OCI-LY7 (cell line): ENCODE data around the gene POU4F3. TPM values are rescaled to one million over a fixed set of nuclear protein-coding genes. Genes with fewer than 3 reads are reported as not detected.

Experiments
- BruUV-seq: library from RNA; stranded (reverse); fragments of 400-500 nt; replicated peaks from 2 replicates; lab custom pipeline; 2021; lab: Mats Ljungman, UMichigan
- CTCF ChIA-PET: fragments of 300-600 bp; sonication (Branson Sonifier 250); formaldehyde crosslinking; loops from one replicate; lab custom pipeline; 2022; ENCODE audit warnings: antibody characterized with exemption; ENCODE audit not compliant: unreplicated experiment; lab: Charles Lee
- POLR2A ChIA-PET: fragments of 300-600 bp; sonication (Branson Sonifier 250); formaldehyde crosslinking; loops from one replicate; lab custom pipeline; 2022; ENCODE audit warnings: antibody characterized with exemption; lab: Charles Lee
- DNase-seq: peaks from one replicate; pipeline ENCODE4 v3.0.0-alpha.2; 2015; ENCODE audit warnings: low spot score
- H2AFZ ChIP-seq: fragments of 200-600 bp; sonication (generic), shearing (Covaris generic); 2 replicates; pipeline ENCODE4 v1.6.1; 2014; ENCODE audit warnings: mild to moderate bottlenecking, antibody characterized with exemption, low read length, moderate library complexity
- H3K27ac ChIP-seq: fragments of 200-600 bp; sonication (generic); 2 replicates; pipeline ENCODE4 v1.5.1; 2014; ENCODE audit warnings: mixed run types, low read depth, mild to moderate bottlenecking, moderate library complexity, low read length, inconsistent platforms; ENCODE audit not compliant: poor library complexity, severe bottlenecking
- H3K36me3 ChIP-seq: fragments of 200-600 bp; sonication (generic); 2 replicates; pipeline ENCODE4 v1.6.1; 2014; ENCODE audit warnings: mild to moderate bottlenecking, antibody characterized with exemption, low read length, moderate library complexity, mixed read lengths; ENCODE audit not compliant: insufficient read depth
- H3K4me1 ChIP-seq: fragments of 200-600 bp; sonication (generic); 2 replicates; pipeline ENCODE4 v1.5.1; 2014; ENCODE audit warnings: mild to moderate bottlenecking, low read length; ENCODE audit not compliant: insufficient read depth, poor library complexity, severe bottlenecking
- H3K4me2 ChIP-seq: fragments of 200-600 bp; sonication (generic); 2 replicates; pipeline ENCODE4 v1.6.1; 2014; ENCODE audit warnings: mild to moderate bottlenecking, low read length
- H3K4me3 ChIP-seq: fragments of 200-600 bp; sonication (generic); 2 replicates; pipeline ENCODE4 v1.5.1; 2014; ENCODE audit warnings: mild to moderate bottlenecking, low read depth, low read length; ENCODE audit not compliant: poor library complexity, severe bottlenecking
- H3K79me2 ChIP-seq: fragments of 200-600 bp; sonication (generic); 2 replicates; pipeline ENCODE4 v1.6.1; 2016; ENCODE audit warnings: low read depth, mild to moderate bottlenecking, low read length, moderate library complexity, mixed read lengths; ENCODE audit not compliant: insufficient read depth
- H3K9me2 ChIP-seq: fragments of 200-600 bp; sonication (generic); 2 replicates; pipeline ENCODE4 v1.6.1; 2016; ENCODE audit warnings: mild to moderate bottlenecking, low read length, mixed read lengths; ENCODE audit not compliant: insufficient read depth
- H3K9me3 ChIP-seq: fragments of 200-600 bp; sonication (generic); 2 replicates; pipeline ENCODE4 v1.6.1; 2014; ENCODE audit warnings: mild to moderate bottlenecking, mixed run types, low read length, mixed read lengths
- H4K20me1 ChIP-seq: fragments of 200-600 bp; sonication (generic); 2 replicates; pipeline ENCODE4 v1.6.1; 2014; ENCODE audit warnings: mild to moderate bottlenecking, antibody characterized with exemption, low read length, moderate library complexity, mixed read lengths; ENCODE audit not compliant: insufficient read depth
- CTCF ChIP-seq: fragments of 200-600 bp; sonication (generic); conservative IDR thresholded peaks from 2 replicates; pipeline ENCODE4 v1.5.1; 2014; ENCODE audit warnings: mild to moderate bottlenecking, antibody characterized with exemption, low read length, moderate library complexity, mixed read lengths
- EZH2phosphoT487 ChIP-seq: fragments of 200-600 bp; sonication (generic); IDR thresholded peaks from 2 replicates; pipeline ENCODE4 v1.6.1; 2018; ENCODE audit warnings: low read depth, borderline replicate concordance, mild to moderate bottlenecking, mixed run types, antibody characterized with exemption, low read length, moderate library complexity, mixed read lengths
- intact Hi-C: fragments of 100-400 bp; cut with micrococcal nuclease; formaldehyde crosslinking; loops from one replicate; pipeline ENCODE4 v1.10.0; 2022; ENCODE audit not compliant: unreplicated experiment
- total RNA-seq, 2 experiments: library from RNA; depleted of rRNA in 1 of 2; stranded (reverse); fragments of >200 nt in 1 of 2; shearing (Covaris generic) in 1 of 2; gene quantifications; 2 replicates each; pipeline ENCODE4 v1.2.3, GENCODE V29; 2014 to 2022

The POU4F3 gene
- total RNA-seq, 2 experiments from 2014 or later, result not detected

DNA sequence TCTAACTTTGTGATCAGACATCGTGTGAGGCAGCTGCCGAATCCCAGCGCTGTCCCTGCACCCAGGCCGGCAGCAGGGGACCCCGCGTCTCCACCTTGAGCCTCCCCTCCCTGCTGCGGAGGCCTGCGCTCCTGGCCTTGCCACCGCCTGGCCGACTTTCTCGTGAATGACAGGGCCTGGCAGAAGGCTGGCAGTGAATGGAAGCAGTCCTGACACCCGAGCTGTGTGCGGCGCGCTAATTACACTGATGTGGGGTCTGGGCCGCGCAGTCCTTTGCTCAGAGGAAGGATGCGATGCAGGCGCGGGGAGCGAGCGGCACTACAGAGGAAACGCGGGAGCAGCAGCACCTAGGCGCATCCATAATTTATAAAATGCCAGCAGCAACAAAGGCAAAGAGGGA lies 40.3 kb downstream of the POU4F3 start:
- H3K4me1 ChIP-seq, result no peaks in the 10 kb centered on the region
- CTCF ChIA-PET, result no interaction called here
- H3K36me3 ChIP-seq, result no peaks in the 10 kb centered on the region
- H3K9me2 ChIP-seq, result no peaks in the 10 kb centered on the region
- intact Hi-C loops, result no loop called here
- no peaks in the 10 kb centered on the region for H3K9me3 ChIP-seq
- no peak overlapping the region for H3K27ac ChIP-seq
- no peaks in the 10 kb centered on the region for H3K79me2 ChIP-seq
- no peak for DNase-seq
- no TSS peak for BruUV-seq
- H3K4me3 ChIP-seq, result no peak overlapping the region
- H2AFZ ChIP-seq, result no peak overlapping the region
- TF ChIP-seq EZH2phosphoT487, result no peak
- no peak overlapping the region for H3K4me2 ChIP-seq
- H4K20me1 ChIP-seq, result no peaks in the 10 kb centered on the region
- POLR2A ChIA-PET, result interaction anchor here (0.9 kb wide), 1 partner anchor 9 kb away, joined by 3 read pairs; no protein-coding TSS in a partner anchor

- ChIA-PET POLR2A (no interaction called here), CTCF (no interaction called here)
- H3K27ac ChIP-seq, result no peak overlapping the region
- H3K4me1 ChIP-seq, result no peaks in the 10 kb centered on the region
- no peaks in the 10 kb centered on the region for H4K20me1 ChIP-seq
- no peaks in the 10 kb centered on the region for H3K9me2 ChIP-seq
- H3K36me3 ChIP-seq, result no peaks in the 10 kb centered on the region
- intact Hi-C loops, result no loop called here
- no peak overlapping the region for H2AFZ ChIP-seq
- no peaks in the 10 kb centered on the region for H3K9me3 ChIP-seq
- no TSS peak for BruUV-seq
- H3K79me2 ChIP-seq, result no peaks in the 10 kb centered on the region
- DNase-seq, result no peak
- TF ChIP-seq EZH2phosphoT487 (no peak), CTCF (no peak)
- H3K4me2 ChIP-seq, result no peak overlapping the region
- no peak overlapping the region for H3K4me3 ChIP-seq
Measured at GRCh38 chr5:146380714-146381113, 42.1 kb downstream of the POU4F3 start.

DNA sequence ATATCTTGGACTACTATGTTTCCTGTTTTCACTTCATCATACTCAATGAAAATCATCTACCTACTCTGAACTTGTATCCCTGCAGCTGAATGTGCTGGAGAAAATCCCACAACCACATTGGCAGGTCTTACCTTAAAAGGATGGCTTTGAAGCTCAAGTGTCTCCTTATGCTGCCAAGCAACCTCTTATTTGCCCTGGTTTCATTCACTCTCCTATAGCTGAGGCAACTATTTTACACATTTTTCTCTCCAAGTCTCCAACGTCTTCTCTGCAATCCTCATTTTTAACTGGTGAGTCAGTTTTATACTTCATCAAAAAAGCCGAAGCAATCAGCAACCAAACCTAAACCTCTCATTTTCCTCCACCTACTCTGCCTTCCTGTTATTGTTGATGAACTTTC lies 49.7 kb downstream of the POU4F3 start:
- ChIA-PET POLR2A (interaction anchor here (1.0 kb wide), 3 partner anchors 9 to 30 kb away, joined by 3 to 4 read pairs (median 3); no protein-coding TSS in a partner anchor), CTCF (no interaction called here)
- H3K4me3 ChIP-seq, result no peak overlapping the region
- BruUV-seq, result no TSS peak
- no peaks in the 10 kb centered on the region for H4K20me1 ChIP-seq
- TF ChIP-seq CTCF (no peak), EZH2phosphoT487 (no peak)
- intact Hi-C loops, result no loop called here
- H3K79me2 ChIP-seq, result no peaks in the 10 kb centered on the region
- H3K36me3 ChIP-seq, result no peaks in the 10 kb centered on the region
- no peaks in the 10 kb centered on the region for H3K4me1 ChIP-seq
- no peak overlapping the region for H3K27ac ChIP-seq
- H3K9me3 ChIP-seq, result no peaks in the 10 kb centered on the region
- DNase-seq, result no peak
- H2AFZ ChIP-seq, result no peak overlapping the region
- H3K9me2 ChIP-seq, result no peaks in the 10 kb centered on the region
- no peak overlapping the region for H3K4me2 ChIP-seq
